ENCODE measurements around the gene MKLN1. TPM values are rescaled to one million over a fixed set of nuclear protein-coding genes. Genes with fewer than 3 reads are reported as not detected.

The MKLN1 gene
- total RNA-seq, 1 donor from 2014 or later = 20.2 TPM

DNA sequence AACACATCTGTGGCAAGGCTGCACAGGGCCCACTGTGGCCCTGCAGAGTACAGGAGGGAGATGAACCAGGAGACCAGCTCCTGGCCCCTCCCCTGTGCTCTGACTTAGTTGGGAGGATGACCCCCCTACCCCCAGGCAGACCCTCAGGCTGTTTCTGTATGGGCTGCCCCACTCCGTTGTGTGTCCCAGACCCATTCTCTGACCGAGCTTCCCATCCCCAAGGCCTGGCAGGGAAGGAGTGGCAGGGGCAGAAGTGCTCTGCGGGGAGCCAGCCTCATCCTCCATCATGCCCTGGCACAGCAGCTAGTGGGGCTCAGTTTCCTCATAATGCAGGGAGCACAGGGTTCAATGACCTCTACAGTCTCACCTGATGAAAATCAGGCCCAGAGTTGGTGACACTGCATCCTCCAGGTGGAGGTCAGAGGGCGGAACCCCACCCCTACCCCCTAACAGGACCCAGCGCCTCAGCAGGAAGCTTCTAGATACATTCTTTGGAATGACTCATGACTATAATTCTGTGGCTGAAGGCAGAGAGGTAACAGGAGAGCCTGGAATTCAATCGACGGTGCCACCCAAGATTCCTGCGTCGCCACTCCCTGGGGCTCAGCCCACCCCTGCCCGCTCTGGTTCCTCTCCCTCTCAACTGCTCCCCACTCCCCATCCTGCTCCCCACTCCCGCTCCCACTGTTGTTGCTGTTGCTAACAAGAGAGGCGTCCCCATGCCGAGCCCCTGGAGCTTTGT is 210.6 kb downstream of the MKLN1 start:
- no peak for DNase-seq (ENCODE audit: extremely low read depth, low read depth, low spot score)

- no peak for DNase-seq (ENCODE audit: extremely low read depth, low read depth, low spot score)
These were observed 211.1 kb downstream of the MKLN1 start for GRCh38 chr7:131538813-131539179.

- DNase-seq (ENCODE audit: extremely low read depth, low read depth, low spot score) = no peak
These were observed 213.0 kb downstream of the MKLN1 start for GRCh38 chr7:131540491-131541162.

DNA sequence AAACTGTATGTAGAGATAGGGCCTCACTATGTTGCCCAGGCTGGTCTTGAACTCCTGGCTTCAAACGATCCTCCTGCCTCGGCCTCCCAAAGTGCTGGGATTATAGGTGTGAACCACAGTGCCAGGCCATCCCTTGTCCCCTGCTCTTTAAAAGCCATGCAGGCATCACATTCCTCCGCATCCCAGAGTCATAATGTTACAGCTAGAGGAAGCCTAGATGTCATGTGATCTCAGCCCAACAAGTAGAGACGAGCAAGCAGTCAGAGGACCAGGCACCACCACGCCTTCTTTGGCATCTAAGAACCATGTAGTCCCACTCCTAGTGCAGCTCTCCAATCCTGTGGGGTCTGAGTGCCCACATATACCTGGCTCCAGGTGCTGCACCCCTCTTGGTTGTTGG is 215.6 kb downstream of the MKLN1 start:
- no peak for DNase-seq (ENCODE audit: extremely low read depth, low read depth, low spot score)

GRCh38 chr7:131544021-131544420 is 216.3 kb downstream of the MKLN1 start:
- no peak for DNase-seq (ENCODE audit: extremely low read depth, low read depth, low spot score)

GRCh38 chr7:131544449-131545301 is 217.0 kb downstream of the MKLN1 start:
- no peak for DNase-seq (ENCODE audit: extremely low read depth, low read depth, low spot score)

- no peak for DNase-seq (ENCODE audit: extremely low read depth, low read depth, low spot score)
These were observed 218.4 kb downstream of the MKLN1 start for GRCh38 chr7:131546126-131546525.

Other genes starting within 250 kb of the MKLN1 start
- 349 and 350 TPM in 2 replicates for gene PODXL, start 228.8 kb downstream of the MKLN1 start, total RNA-seq